HCT116 (cell line): ENCODE results near the gene PCBP3. TPM values are rescaled to one million over a fixed set of nuclear protein-coding genes. Genes with fewer than 3 reads are reported as not detected.

Experiments
- ATAC-seq: fragments of 200-7000 bp; cut with Tn5 transposase; 2 replicates; pipeline ENCODE4 v1.9.1; 2020; ENCODE audit warnings: mild to moderate bottlenecking, moderate library complexity
- BruUV-seq: library from RNA; stranded (reverse); fragments of 400-500 nt; replicated peaks from 2 replicates; lab custom pipeline; 2021; lab: Mats Ljungman, UMichigan
- CTCF ChIA-PET: fragments of 300-600 bp; sonication (Branson Sonifier 250); formaldehyde crosslinking; loops from one replicate; lab custom pipeline; 2021; ENCODE audit warnings: antibody characterized with exemption; lab: Charles Lee
- POLR2A ChIA-PET: fragments of 300-600, 350-600 bp; sonication (Branson Sonifier 250); formaldehyde crosslinking; loops from one replicate; lab custom pipeline; 2021; ENCODE audit warnings: antibody characterized with exemption; lab: Charles Lee
- RAD21 ChIA-PET, 2 experiments: fragments of 300-600 bp; sonication (Branson Sonifier 250); formaldehyde crosslinking; loops; one replicate each; lab custom pipeline; 2023; ENCODE audit warnings: low total read pairs in 2 of 2; ENCODE audit not compliant: uncharacterized antibody in 2 of 2, unreplicated experiment in 2 of 2, low non-redundant PET in 1 of 2; lab: Charles Lee
- DNase-seq: peaks from one replicate; pipeline ENCODE4 v3.0.0-alpha.2; 2010; ENCODE audit warnings: low read depth, low spot score
- H2AFZ ChIP-seq: fragments of 200-600 bp; shearing (Covaris generic), sonication (generic); 2 replicates; pipeline ENCODE4 v1.6.1; 2017; ENCODE audit warnings: low read depth, mixed run types, mixed read lengths, antibody characterized with exemption, low read length; ENCODE audit not compliant: poor library complexity, severe bottlenecking
- H3K27ac ChIP-seq: 2 replicates; pipeline ENCODE4 v1.5.1; 2012; ENCODE audit warnings: low read depth, low read length
- H3K27me3 ChIP-seq: fragments of 200-600 bp; sonication (generic); 2 replicates; pipeline ENCODE4 v1.6.1; 2016; ENCODE audit warnings: mixed run types, low read length, mixed read lengths; ENCODE audit not compliant: insufficient read depth
- H3K36me3 ChIP-seq, 2 experiments: fragments of 200-500 bp in 1 of 2; fragments of 200-600 bp in 1 of 2; sonication (Bioruptor generic) in 1 of 2; sonication (generic) in 1 of 2; 2 replicates each; pipeline versions ENCODE4 v1.5.1 to v1.6.1; 2014 to 2016; ENCODE audit warnings: low read length in 2 of 2, inconsistent platforms in 1 of 2, mixed read lengths in 1 of 2, mixed run types in 1 of 2; ENCODE audit not compliant: insufficient read depth in 2 of 2, control insufficient read depth in 1 of 2
- H3K4me1 ChIP-seq, 2 experiments: fragments of 200-600 bp in 1 of 2; sonication (generic) in 1 of 2; 2 replicates each; pipeline versions ENCODE4 v1.5.1 to v1.6.1; 2012 to 2017; ENCODE audit warnings: low read length in 2 of 2, inconsistent platforms in 1 of 2, mild to moderate bottlenecking in 1 of 2, mixed read lengths in 1 of 2, mixed run types in 1 of 2, moderate library complexity in 1 of 2; ENCODE audit not compliant: insufficient read depth in 2 of 2, control insufficient read depth in 1 of 2
- H3K4me2 ChIP-seq: fragments of 200-600 bp; sonication (generic); 2 replicates; pipeline ENCODE4 v1.6.1; 2017; ENCODE audit warnings: mixed run types, low read length, mixed read lengths
- H3K4me3 ChIP-seq, 2 experiments: fragments of 200-600 bp in 1 of 2; sonication (generic) in 1 of 2; replicated peaks in 1 of 2; 2 replicates each; pipeline ENCODE4 v1.5.1; 2011 to 2016; ENCODE audit warnings: low read length in 2 of 2, control low read depth in 1 of 2, low read depth in 1 of 2, mild to moderate bottlenecking in 1 of 2, mixed read lengths in 1 of 2, mixed run types in 1 of 2
- H3K79me2 ChIP-seq: fragments of 200-600 bp; sonication (generic); 2 replicates; pipeline ENCODE4 v1.6.1; 2017; ENCODE audit warnings: mild to moderate bottlenecking, mixed run types, low read length, moderate library complexity, mixed read lengths; ENCODE audit not compliant: insufficient read depth
- H3K9ac ChIP-seq: fragments of 200-600 bp; sonication (generic); 2 replicates; pipeline ENCODE4 v1.6.1; 2016; ENCODE audit warnings: low read length, mixed read lengths
- H3K9me2 ChIP-seq: fragments of 200-600 bp; sonication (generic), shearing (Covaris generic); 2 replicates; pipeline ENCODE4 v1.6.1; 2017; ENCODE audit warnings: mixed run types, mild to moderate bottlenecking, moderate library complexity; ENCODE audit not compliant: insufficient read depth
- H3K9me3 ChIP-seq, 2 experiments: fragments of 200-500 bp in 1 of 2; fragments of 200-600 bp in 1 of 2; sonication (Bioruptor generic) in 1 of 2; sonication (generic) in 1 of 2; 2 replicates each; pipeline ENCODE4 v1.6.1; 2014 to 2017; ENCODE audit warnings: low read length in 2 of 2, mixed read lengths in 2 of 2, inconsistent platforms in 1 of 2, low read depth in 1 of 2, mild to moderate bottlenecking in 1 of 2, mixed run types in 1 of 2, moderate library complexity in 1 of 2; ENCODE audit not compliant: control insufficient read depth in 1 of 2, insufficient read depth in 1 of 2
- H4K20me1 ChIP-seq: fragments of 200-600 bp; sonication (generic), shearing (Covaris generic); 2 replicates; pipeline ENCODE4 v1.6.1; 2017; ENCODE audit warnings: mixed run types, mild to moderate bottlenecking, moderate library complexity; ENCODE audit not compliant: insufficient read depth
- CBX3 ChIP-seq: IDR thresholded peaks from 2 replicates; pipeline ENCODE4 v1.6.1; 2012; ENCODE audit warnings: low read depth
- ELF1 ChIP-seq: IDR thresholded peaks from 2 replicates; pipeline ENCODE4 v1.6.1; 2012; ENCODE audit warnings: low read depth, borderline replicate concordance
- EZH2 ChIP-seq: fragments of 200-600 bp; sonication (generic); IDR thresholded peaks from 2 replicates; pipeline ENCODE4 v1.6.1; 2017; ENCODE audit warnings: antibody characterized with exemption, mixed run types
- EZH2phosphoT487 ChIP-seq: fragments of 200-600 bp; IDR thresholded peaks from 2 replicates; pipeline ENCODE4 v1.6.1; 2018; ENCODE audit warnings: antibody characterized with exemption, borderline replicate concordance
- FOSL1 ChIP-seq: IDR thresholded peaks from 2 replicates; pipeline ENCODE4 v1.6.1; 2012; ENCODE audit warnings: low read depth
- POLR2A ChIP-seq: IDR thresholded peaks from 2 replicates; pipeline ENCODE4 v1.7.0; 2011; ENCODE audit warnings: borderline replicate concordance; ENCODE audit not compliant: insufficient read depth, insufficient read length; ENCODE audit errors: extremely low read depth
- POLR2AphosphoS5 ChIP-seq: IDR thresholded peaks from 2 replicates; pipeline ENCODE4 v1.6.1; 2011; ENCODE audit warnings: mild to moderate bottlenecking, low read depth, low read length, moderate library complexity
- RAD21 ChIP-seq: IDR thresholded peaks from 2 replicates; pipeline ENCODE4 v1.6.1; 2012; ENCODE audit warnings: low read depth, mild to moderate bottlenecking
- SIN3A ChIP-seq: IDR thresholded peaks from 2 replicates; pipeline ENCODE4 v1.6.1; 2012; ENCODE audit warnings: low read depth
- SP1 ChIP-seq: IDR thresholded peaks from 2 replicates; pipeline ENCODE4 v1.6.1; 2012; ENCODE audit warnings: low read depth
- SRF ChIP-seq: IDR thresholded peaks from 2 replicates; pipeline ENCODE4 v1.6.1; 2012; ENCODE audit warnings: low read depth
- TCF7L2 ChIP-seq: IDR thresholded peaks from 2 replicates; pipeline ENCODE4 v1.7.0; 2011; ENCODE audit warnings: borderline replicate concordance, inconsistent platforms; ENCODE audit not compliant: insufficient read depth, insufficient read length; ENCODE audit errors: extremely low read depth
- YY1 ChIP-seq: IDR thresholded peaks from 2 replicates; pipeline ENCODE4 v1.6.1; 2011; ENCODE audit warnings: low read length, low read depth, moderate library complexity, mild to moderate bottlenecking; ENCODE audit not compliant: insufficient replicate concordance; ENCODE audit errors: extremely low read depth
- ZFX ChIP-seq: fragments of 450-650 bp; IDR thresholded peaks from 2 replicates; pipeline ENCODE4 v1.6.1; 2017
- ZNF274 ChIP-seq: fragments of 200-500 bp; sonication (Bioruptor generic); IDR thresholded peaks from 2 replicates; pipeline ENCODE4 v1.6.1; 2014; ENCODE audit warnings: mild to moderate bottlenecking, low read depth, low read length, inconsistent platforms
- intact Hi-C: fragments of 100-400 bp; cut with micrococcal nuclease; formaldehyde crosslinking; loops from 2 replicates; pipeline ENCODE4 v1.10.0; 2022
- total RNA-seq: library from RNA; stranded (reverse); gene quantifications from one replicate; pipeline ENCODE4 v1.2.1, GENCODE V29; 2021; ENCODE audit not compliant: unreplicated experiment
- TF ChIP-seq, protein P1 (sequence below): IDR thresholded peaks from 2 replicates; pipeline ENCODE4 v1.6.1; 2012; ENCODE audit warnings: low read depth
- TF ChIP-seq, protein P2 (sequence below): IDR thresholded peaks from 2 replicates; pipeline ENCODE4 v1.6.1; 2012
- TF ChIP-seq, protein P3 (sequence below): IDR thresholded peaks from 2 replicates; pipeline ENCODE4 v1.6.1; 2012
- TF ChIP-seq, protein P4 (sequence below), 3 experiments: fragments of 200-600 bp in 1 of 3; sonication (generic) in 1 of 3; IDR thresholded peaks in 2 of 3; conservative IDR thresholded peaks in 1 of 3; 2 replicates each; pipeline ENCODE4 v1.5.1; 2012 to 2017; ENCODE audit warnings: low read depth in 2 of 3, low read length in 2 of 3, antibody characterized with exemption in 1 of 3, borderline replicate concordance in 1 of 3, control low read depth in 1 of 3, mild to moderate bottlenecking in 1 of 3, mixed read lengths in 1 of 3, mixed run types in 1 of 3, moderate library complexity in 1 of 3; ENCODE audit not compliant: insufficient read depth in 1 of 3

The PCBP3 gene
- total RNA-seq, 1 experiment from 2014 or later: 3.1 TPM

DNA sequence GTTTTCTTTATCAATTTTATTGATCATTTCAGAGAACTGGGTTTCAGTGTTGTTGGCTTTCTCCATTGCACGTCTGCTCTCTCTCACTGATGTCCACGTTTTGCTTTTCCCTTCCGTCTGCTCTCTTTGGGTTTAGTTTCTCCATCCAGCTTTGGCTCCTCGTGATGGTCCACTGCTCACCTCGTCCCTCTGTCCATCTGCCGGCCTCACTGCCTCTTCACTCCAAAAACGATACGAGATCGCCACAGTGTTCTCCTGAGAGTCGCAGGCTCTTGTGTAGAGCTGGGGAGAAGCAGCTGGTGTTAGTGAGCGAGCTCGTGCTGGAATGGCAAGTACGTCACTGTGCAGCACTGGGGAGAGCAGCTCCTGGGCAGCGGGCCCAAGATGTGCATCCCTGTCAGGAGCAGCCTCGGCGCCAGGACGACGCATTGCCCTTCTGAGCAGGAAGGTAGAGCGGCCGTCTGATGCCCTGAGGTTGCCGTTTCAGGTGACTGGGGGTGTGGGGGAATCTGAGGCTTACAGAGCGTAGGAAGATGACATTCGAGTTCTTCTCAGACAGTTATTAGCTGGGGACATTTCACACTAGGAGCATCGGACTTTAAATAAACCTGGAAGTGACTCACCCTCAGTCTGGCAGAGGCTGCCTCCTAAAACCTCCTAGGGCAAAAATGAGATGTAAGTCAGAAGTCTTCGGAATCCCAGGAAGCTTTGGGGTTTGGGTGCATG lies 31.4 kb upstream of the PCBP3 start:
- no peak for DNase-seq
- no peaks in the 10 kb centered on the region for H4K20me1 ChIP-seq
- BruUV-seq: no TSS peak
- intact Hi-C loops: no loop called here
- no peak overlapping the region for H3K4me3 ChIP-seq
- no peaks in the 10 kb centered on the region for H3K9me3 ChIP-seq
- H3K9ac ChIP-seq: no peak overlapping the region
- peaks cover 17% of the 10 kb centered on the region; the same call in 1 of the 2 replicates for H3K27me3 ChIP-seq
- RAD21 ChIA-PET: no interaction called here
- no peaks in the 10 kb centered on the region for H3K79me2 ChIP-seq
- H3K27ac ChIP-seq: no peak overlapping the region
- H3K4me2 ChIP-seq: no peak overlapping the region
- POLR2A ChIA-PET: no interaction called here
- TF ChIP-seq, protein P1, sequence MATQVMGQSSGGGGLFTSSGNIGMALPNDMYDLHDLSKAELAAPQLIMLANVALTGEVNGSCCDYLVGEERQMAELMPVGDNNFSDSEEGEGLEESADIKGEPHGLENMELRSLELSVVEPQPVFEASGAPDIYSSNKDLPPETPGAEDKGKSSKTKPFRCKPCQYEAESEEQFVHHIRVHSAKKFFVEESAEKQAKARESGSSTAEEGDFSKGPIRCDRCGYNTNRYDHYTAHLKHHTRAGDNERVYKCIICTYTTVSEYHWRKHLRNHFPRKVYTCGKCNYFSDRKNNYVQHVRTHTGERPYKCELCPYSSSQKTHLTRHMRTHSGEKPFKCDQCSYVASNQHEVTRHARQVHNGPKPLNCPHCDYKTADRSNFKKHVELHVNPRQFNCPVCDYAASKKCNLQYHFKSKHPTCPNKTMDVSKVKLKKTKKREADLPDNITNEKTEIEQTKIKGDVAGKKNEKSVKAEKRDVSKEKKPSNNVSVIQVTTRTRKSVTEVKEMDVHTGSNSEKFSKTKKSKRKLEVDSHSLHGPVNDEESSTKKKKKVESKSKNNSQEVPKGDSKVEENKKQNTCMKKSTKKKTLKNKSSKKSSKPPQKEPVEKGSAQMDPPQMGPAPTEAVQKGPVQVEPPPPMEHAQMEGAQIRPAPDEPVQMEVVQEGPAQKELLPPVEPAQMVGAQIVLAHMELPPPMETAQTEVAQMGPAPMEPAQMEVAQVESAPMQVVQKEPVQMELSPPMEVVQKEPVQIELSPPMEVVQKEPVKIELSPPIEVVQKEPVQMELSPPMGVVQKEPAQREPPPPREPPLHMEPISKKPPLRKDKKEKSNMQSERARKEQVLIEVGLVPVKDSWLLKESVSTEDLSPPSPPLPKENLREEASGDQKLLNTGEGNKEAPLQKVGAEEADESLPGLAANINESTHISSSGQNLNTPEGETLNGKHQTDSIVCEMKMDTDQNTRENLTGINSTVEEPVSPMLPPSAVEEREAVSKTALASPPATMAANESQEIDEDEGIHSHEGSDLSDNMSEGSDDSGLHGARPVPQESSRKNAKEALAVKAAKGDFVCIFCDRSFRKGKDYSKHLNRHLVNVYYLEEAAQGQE: no peak
- no peak for TF ChIP-seq ZFX
- no peak for TF ChIP-seq EZH2phosphoT487
- TF ChIP-seq CBX3: no peak
- no peak for TF ChIP-seq TCF7L2
- TF ChIP-seq SIN3A: no peak
- TF ChIP-seq POLR2AphosphoS5: no peak
- no peak for TF ChIP-seq ZNF274
- no peak for TF ChIP-seq SRF
- no peak for TF ChIP-seq POLR2A
- no peak for TF ChIP-seq RAD21
- TF ChIP-seq, protein P2, sequence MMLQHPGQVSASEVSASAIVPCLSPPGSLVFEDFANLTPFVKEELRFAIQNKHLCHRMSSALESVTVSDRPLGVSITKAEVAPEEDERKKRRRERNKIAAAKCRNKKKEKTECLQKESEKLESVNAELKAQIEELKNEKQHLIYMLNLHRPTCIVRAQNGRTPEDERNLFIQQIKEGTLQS: no peak
- TF ChIP-seq, protein P3, sequence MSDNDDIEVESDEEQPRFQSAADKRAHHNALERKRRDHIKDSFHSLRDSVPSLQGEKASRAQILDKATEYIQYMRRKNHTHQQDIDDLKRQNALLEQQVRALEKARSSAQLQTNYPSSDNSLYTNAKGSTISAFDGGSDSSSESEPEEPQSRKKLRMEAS: no peak
- TF ChIP-seq, protein P4, sequence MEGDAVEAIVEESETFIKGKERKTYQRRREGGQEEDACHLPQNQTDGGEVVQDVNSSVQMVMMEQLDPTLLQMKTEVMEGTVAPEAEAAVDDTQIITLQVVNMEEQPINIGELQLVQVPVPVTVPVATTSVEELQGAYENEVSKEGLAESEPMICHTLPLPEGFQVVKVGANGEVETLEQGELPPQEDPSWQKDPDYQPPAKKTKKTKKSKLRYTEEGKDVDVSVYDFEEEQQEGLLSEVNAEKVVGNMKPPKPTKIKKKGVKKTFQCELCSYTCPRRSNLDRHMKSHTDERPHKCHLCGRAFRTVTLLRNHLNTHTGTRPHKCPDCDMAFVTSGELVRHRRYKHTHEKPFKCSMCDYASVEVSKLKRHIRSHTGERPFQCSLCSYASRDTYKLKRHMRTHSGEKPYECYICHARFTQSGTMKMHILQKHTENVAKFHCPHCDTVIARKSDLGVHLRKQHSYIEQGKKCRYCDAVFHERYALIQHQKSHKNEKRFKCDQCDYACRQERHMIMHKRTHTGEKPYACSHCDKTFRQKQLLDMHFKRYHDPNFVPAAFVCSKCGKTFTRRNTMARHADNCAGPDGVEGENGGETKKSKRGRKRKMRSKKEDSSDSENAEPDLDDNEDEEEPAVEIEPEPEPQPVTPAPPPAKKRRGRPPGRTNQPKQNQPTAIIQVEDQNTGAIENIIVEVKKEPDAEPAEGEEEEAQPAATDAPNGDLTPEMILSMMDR (IDR thresholded peaks at IDR 0.05 in 2 of 3, conservative IDR thresholded peaks at IDR 0.05 in 1 of 3; ENCODE audit: borderline replicate concordance in 1 of 3, insufficient read depth in 1 of 3, low read depth in 2 of 3, low read length in 2 of 3): no peak
- TF ChIP-seq YY1: no peak
- TF ChIP-seq EZH2: no peak
- TF ChIP-seq FOSL1: no peak
- no peak for TF ChIP-seq ELF1
- no peak for TF ChIP-seq SP1
- CTCF ChIA-PET: no interaction called here
- H3K9me2 ChIP-seq: no peaks in the 10 kb centered on the region
- H3K4me1 ChIP-seq: peaks cover 0 to 5% of the 10 kb centered on the region in 2 experiments; a peak in 1 of 4 replicates
- no peaks in the 10 kb centered on the region for H3K36me3 ChIP-seq
- H2AFZ ChIP-seq: no peak overlapping the region
- ATAC-seq: no peak
